Measurements from ENCODE around the gene JCHAIN. TPM values are rescaled to one million over a fixed set of nuclear protein-coding genes. Genes with fewer than 3 reads are reported as not detected.

Gene JCHAIN
- total and polyA plus RNA-seq, 9 of the 15 experiments (the other 6 are each of a cell fraction or from before 2014, with no cell fraction given): 0.04 to 0.68 (median 0.26) TPM; not detected in 5

DNA sequence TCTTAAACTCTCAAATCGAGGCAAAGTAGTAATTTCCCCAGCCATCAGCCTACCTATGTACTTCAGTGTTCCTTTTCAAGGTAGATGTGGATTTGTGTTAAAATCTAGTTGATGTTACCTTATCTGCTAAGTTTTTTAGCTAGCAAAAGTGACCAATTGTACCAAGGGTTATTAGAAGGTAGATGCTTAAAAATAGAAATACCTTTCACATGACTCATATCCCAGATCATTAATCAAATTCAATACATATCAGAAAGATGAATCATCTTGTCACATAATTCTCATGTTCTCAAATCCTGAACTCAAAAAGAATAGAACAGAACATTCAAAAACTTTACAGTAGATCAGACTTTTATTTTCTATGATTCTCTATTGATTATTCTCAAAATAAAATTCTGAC, 34.3 kb downstream of the JCHAIN start (continued):
- TF ChIP-seq MEIS2 (IDR thresholded peaks at IDR 0.05; ENCODE audit: partially characterized antibody): peak; percentile 78
- peak; percentile 60; the same call in 1 of the 2 replicates for TF ChIP-seq ATF3 (IDR thresholded peaks at IDR 0.05)
- TF ChIP-seq ATF3 (CRISPR knock-in tag; conservative IDR thresholded peaks at IDR 0.05): no peak

DNA sequence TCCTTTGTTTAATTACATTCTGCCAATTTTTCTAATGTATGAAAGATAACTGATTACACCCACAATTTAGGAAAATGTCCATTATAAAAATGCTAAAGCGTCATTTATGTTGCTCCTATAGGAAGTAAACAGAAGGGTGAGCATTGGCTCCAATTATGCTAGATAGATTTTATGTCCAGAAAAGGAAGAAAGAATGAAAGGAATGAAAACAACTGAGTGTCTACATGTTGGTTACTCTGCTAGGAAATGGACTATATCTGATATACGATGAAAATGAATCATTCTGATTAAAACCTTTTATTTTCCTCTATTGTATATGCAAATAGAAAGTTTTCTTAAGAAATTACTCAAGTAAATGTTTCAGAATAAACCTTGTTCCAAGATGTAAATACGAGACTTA, 36.1 kb downstream of the JCHAIN start:
- no peak overlapping the region for H3K4me2 ChIP-seq (ENCODE audit: insufficient read depth, low read length)
- no peaks in the 10 kb centered on the region for H3K9me3 ChIP-seq (replicated peaks; ENCODE audit: control insufficient read depth, insufficient read depth, low read depth, low read length)
- in situ Hi-C loops (cut with MboI) (no loop called here), intact Hi-C loops (cut with micrococcal nuclease) (no loop called here)
- CTCF ChIA-PET (ENCODE audit: low intra/inter-chr PET ratio): no interaction called here
- no peaks in the 10 kb centered on the region for H4K20me1 ChIP-seq (replicated peaks; ENCODE audit: control insufficient read depth, insufficient read depth, low read length)
- no peak overlapping the region for H2AFZ ChIP-seq (ENCODE audit: low read depth, low read length)
- BruUV-seq (replicated peaks): no TSS peak
- ATAC-seq (no peak), DNase-seq (ENCODE audit: extremely low read depth in 1 of 4, low spot score in 3 of 4) (no peak), FAIRE-seq (no peak)
- H3K9me1 ChIP-seq (ENCODE audit: control insufficient read depth, insufficient read depth, low read length): no peaks in the 10 kb centered on the region
- H3K36me3 ChIP-seq (ENCODE audit: control insufficient read depth, insufficient read depth, low read length): no peaks in the 10 kb centered on the region
- no peaks in the 10 kb centered on the region for H3K27me3 ChIP-seq (ENCODE audit: control insufficient read depth in 2 of 2, insufficient read depth in 2 of 2, low read length in 2 of 2)
- no peak overlapping the region for H3K27ac ChIP-seq (ENCODE audit: extremely low read depth, low read depth, low read length)
- no peaks in the 10 kb centered on the region for H3K79me2 ChIP-seq (ENCODE audit: control insufficient read depth, insufficient read depth, low read length)
- TF ChIP-seq ZBTB2 (IDR thresholded peaks at IDR 0.05): no peak
- TF ChIP-seq, protein P1, sequence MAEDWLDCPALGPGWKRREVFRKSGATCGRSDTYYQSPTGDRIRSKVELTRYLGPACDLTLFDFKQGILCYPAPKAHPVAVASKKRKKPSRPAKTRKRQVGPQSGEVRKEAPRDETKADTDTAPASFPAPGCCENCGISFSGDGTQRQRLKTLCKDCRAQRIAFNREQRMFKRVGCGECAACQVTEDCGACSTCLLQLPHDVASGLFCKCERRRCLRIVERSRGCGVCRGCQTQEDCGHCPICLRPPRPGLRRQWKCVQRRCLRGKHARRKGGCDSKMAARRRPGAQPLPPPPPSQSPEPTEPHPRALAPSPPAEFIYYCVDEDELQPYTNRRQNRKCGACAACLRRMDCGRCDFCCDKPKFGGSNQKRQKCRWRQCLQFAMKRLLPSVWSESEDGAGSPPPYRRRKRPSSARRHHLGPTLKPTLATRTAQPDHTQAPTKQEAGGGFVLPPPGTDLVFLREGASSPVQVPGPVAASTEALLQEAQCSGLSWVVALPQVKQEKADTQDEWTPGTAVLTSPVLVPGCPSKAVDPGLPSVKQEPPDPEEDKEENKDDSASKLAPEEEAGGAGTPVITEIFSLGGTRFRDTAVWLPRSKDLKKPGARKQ (CRISPR knock-in tag; IDR thresholded peaks at IDR 0.05): no peak
- no peak for TF ChIP-seq NCOA2 (IDR thresholded peaks at IDR 0.05; ENCODE audit: partially characterized antibody in 2 of 2)
- no peak for TF ChIP-seq ZNF778 (CRISPR knock-in tag; IDR thresholded peaks at IDR 0.05)
- TF ChIP-seq SMARCC2 (IDR thresholded peaks at IDR 0.05; ENCODE audit: low read depth): no peak
- no peak for TF ChIP-seq BRF2 (IDR thresholded peaks at IDR 0.05; ENCODE audit: borderline replicate concordance, insufficient read depth, insufficient read length)
- no peak overlapping the region for H3K4me3 ChIP-seq
- H3K4me1 ChIP-seq (replicated peaks in 1 of 2; ENCODE audit: control insufficient read depth in 2 of 2, insufficient read depth in 2 of 2, low read length in 2 of 2): no peaks in the 10 kb centered on the region; a peak in 1 of 5 replicates
- H3K9ac ChIP-seq (ENCODE audit: insufficient read depth in 1 of 2, low read depth in 2 of 2, low read length in 2 of 2): no peak overlapping the region
- POLR2A ChIA-PET: no interaction called here
- 22% methylated on average over 3 of the region's 3 CpGs for WGBS (ENCODE audit: insufficient coverage, low coverage, missing lambda C conversion rate)
